ENCODE results near the gene C16orf95. TPM values are rescaled to one million over a fixed set of nuclear protein-coding genes. Genes with fewer than 3 reads are reported as not detected.

C16orf95 gene
- total RNA-seq, 2 experiments from 2014 or later, result 11.5 to 13.6 TPM

DNA sequence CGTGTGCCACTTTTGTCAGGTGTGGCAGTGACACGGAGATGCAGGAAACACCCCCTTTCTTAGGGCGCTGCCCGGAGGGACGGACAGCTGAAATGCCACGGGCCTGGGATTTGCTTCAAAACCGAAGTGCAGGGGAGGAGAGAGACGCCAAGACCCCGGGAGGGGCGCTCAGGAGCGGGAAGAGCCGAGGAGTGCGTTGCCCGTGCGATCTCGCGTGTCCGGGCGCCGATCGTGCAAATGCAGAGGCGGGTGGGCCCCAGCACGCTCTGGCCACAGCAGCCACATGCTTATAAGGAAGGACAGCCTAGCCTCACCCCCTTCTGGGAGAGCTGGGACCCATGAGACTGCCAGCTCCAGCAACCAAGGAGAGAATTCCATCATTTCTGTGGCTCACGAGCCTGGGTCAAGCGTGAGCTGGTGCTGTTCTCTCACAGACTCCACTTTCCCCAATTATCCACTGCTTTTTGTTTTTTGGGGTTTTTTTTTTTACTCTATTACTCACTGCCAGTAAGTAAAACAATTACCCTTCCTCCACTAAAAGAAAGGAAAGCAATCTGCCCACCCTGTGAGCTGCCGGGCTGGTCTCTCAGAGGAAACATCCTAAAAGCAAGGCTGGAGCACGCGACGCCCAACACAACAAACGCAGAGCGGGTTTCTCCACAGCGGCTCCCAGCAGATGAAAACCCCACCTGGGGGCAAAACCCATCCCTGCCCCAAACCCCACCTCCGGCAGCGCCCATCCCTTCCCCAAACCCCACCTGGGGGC is 27.2 kb upstream of the C16orf95 start:
- H3K4me3 Mint-ChIP-seq, result peak overlapping the region; percentile 44
- H3K27ac Mint-ChIP-seq, result peak overlapping the region; percentile 67
- no peak for ATAC-seq
- H3K9me3 Mint-ChIP-seq, result no peaks in the 10 kb centered on the region
- H3K36me3 Mint-ChIP-seq (ENCODE audit: low read depth), result peaks cover 55% of the 10 kb centered on the region
- TF ChIP-seq, protein P1, sequence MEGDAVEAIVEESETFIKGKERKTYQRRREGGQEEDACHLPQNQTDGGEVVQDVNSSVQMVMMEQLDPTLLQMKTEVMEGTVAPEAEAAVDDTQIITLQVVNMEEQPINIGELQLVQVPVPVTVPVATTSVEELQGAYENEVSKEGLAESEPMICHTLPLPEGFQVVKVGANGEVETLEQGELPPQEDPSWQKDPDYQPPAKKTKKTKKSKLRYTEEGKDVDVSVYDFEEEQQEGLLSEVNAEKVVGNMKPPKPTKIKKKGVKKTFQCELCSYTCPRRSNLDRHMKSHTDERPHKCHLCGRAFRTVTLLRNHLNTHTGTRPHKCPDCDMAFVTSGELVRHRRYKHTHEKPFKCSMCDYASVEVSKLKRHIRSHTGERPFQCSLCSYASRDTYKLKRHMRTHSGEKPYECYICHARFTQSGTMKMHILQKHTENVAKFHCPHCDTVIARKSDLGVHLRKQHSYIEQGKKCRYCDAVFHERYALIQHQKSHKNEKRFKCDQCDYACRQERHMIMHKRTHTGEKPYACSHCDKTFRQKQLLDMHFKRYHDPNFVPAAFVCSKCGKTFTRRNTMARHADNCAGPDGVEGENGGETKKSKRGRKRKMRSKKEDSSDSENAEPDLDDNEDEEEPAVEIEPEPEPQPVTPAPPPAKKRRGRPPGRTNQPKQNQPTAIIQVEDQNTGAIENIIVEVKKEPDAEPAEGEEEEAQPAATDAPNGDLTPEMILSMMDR (IDR thresholded peaks at IDR 0.05), result no peak
- H3K4me1 Mint-ChIP-seq (ENCODE audit: low read depth), result peaks cover 26% of the 10 kb centered on the region
- no peaks in the 10 kb centered on the region for H3K27me3 Mint-ChIP-seq
- intact Hi-C loops (cut with micrococcal nuclease), result no loop called here
- DNase-seq, result no peak
- ChIA-PET CTCF (interaction anchor here (0.8 to 1.3 kb wide), 4 partner anchors 13 to 291 kb away, joined by 3 read pairs; partner anchors contain the start of gene FBXO31), POLR2A (interaction anchor here (0.6 kb wide), 1 partner anchor 42 kb away, joined by 3 read pairs; no protein-coding TSS in a partner anchor)

DNA sequence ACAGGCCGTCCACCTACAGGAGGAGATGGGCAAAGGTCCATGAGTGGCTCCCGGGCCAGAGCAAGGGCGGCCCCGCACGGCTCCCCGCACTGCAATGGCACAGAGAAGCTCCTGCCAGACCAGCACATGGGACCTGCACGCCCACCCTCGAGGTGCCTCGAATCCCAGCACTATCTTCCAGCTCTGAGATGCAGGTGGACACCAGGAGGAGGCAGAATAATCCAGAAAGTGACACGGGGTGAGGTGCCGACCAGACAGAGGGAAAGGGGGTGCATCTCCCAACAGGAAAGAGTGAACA is 26.5 kb upstream of the C16orf95 start:
- TF ChIP-seq, protein P1 (IDR thresholded peaks at IDR 0.05), result no peak
- no peak for DNase-seq
- ATAC-seq, result no peak
- peak overlapping the region; percentile 33 for H3K4me3 Mint-ChIP-seq
- H3K27me3 Mint-ChIP-seq, result no peaks in the 10 kb centered on the region
- ChIA-PET CTCF (interaction anchor here (0.8 to 1.1 kb wide), 2 partner anchors 12 to 40 kb away, joined by 3 read pairs; partner anchors contain the start of gene FBXO31), POLR2A (interaction anchor here (0.6 kb wide), 1 partner anchor 42 kb away, joined by 3 read pairs; no protein-coding TSS in a partner anchor)
- H3K9me3 Mint-ChIP-seq, result no peaks in the 10 kb centered on the region
- H3K36me3 Mint-ChIP-seq (ENCODE audit: low read depth), result peaks cover 56% of the 10 kb centered on the region
- intact Hi-C loops (cut with micrococcal nuclease), result no loop called here
- peak overlapping the region; percentile 67 for H3K27ac Mint-ChIP-seq
- peaks cover 26% of the 10 kb centered on the region for H3K4me1 Mint-ChIP-seq (ENCODE audit: low read depth)

DNA sequence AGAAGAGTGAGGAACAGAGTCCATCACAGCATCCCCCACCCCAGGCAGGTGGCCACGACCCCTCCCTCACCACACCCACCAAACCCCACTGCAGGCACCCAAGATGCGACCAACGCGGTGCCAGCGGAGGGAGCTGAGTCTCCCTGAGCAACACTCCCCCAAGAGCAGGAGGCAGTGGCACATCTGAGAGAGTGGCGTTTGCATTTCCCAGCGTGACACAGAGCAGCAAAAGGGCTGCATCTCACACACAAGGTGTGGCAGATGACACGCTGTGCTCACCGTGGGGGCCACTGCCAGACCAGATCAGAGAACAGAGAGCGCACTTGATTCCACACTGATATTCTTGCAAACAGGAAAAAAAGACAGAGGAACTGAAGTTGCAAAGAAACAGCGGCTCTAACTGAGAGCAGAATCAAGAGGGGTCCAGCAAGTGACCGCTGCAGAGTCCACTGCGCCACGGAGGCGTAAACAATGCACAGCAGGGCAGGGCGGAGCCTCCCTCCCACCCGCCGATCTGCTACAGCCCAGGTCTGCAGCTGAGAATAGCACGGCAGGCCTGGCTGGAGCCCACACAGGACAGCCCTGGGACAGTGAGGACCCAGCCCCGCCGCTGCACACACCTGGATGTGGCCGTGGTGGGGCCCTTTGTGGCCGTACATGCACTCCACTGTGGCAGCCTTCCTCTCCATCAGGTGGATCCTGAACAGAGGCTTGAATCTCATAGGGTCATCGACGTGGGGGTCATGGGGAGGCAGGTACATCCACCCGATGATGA is 26.0 kb upstream of the C16orf95 start:
- POLR2A ChIA-PET, result interaction anchor here (0.6 kb wide), 1 partner anchor 43 kb away, joined by 3 read pairs; no protein-coding TSS in a partner anchor
- ATAC-seq (no peak), DNase-seq (no peak)
- Mint-ChIP-seq H3K27ac (peak overlapping the region; percentile 67), H3K36me3 (ENCODE audit: low read depth) (peaks cover 56% of the 10 kb centered on the region), H3K4me3 (no peak overlapping the region), H3K27me3 (no peaks in the 10 kb centered on the region), H3K4me1 (ENCODE audit: low read depth) (peaks cover 27% of the 10 kb centered on the region), H3K9me3 (no peaks in the 10 kb centered on the region)
- intact Hi-C loops (cut with micrococcal nuclease), result no loop called here
- CTCF ChIA-PET, result interaction anchor here (0.8 kb wide), 1 partner anchor 40 kb away, joined by 3 read pairs; the partner anchor contains the start of gene FBXO31
- TF ChIP-seq, protein P1 (IDR thresholded peaks at IDR 0.05), result no peak

DNA sequence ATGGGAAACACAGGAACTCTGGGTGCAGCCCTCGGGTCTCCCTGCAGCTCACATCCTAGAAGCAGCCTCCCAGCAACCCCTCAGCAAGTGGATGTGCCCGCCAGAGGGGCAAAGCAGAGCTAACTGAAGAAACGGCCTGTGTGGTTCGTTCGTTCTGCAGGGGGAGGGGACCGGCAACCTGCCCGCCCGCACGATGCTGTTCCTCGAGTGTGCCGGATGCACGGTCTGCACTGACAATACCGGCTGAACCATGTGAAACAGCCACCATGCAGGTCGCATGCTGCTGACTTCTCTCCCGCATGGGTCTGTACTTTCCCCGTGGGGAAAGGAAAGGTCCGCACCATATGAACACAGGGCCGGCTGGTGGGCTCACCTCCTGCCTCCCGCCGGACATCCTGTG is 25.3 kb upstream of the C16orf95 start:
- Mint-ChIP-seq H3K4me1 (ENCODE audit: low read depth) (peaks cover 30% of the 10 kb centered on the region), H3K4me3 (no peak overlapping the region), H3K27me3 (no peaks in the 10 kb centered on the region), H3K36me3 (ENCODE audit: low read depth) (peaks cover 59% of the 10 kb centered on the region), H3K9me3 (no peaks in the 10 kb centered on the region), H3K27ac (no peak overlapping the region)
- CTCF ChIA-PET, result no interaction called here
- no peak for DNase-seq
- intact Hi-C loops (cut with micrococcal nuclease), result no loop called here
- TF ChIP-seq, protein P1 (IDR thresholded peaks at IDR 0.05), result no peak
- no peak for ATAC-seq
- POLR2A ChIA-PET, result no interaction called here
